ENCODE data around the gene MALT1.

Gene MALT1

GRCh38 chr18:58802959-58803358 is 131.7 kb downstream of the MALT1 start:
- no peak for DNase-seq (ENCODE audit: low read depth in 2 of 2, low spot score in 1 of 2)

- DNase-seq (ENCODE audit: low read depth in 2 of 2, low spot score in 1 of 2), result no peak
Observed at GRCh38 chr18:58803978-58804377, 132.7 kb downstream of the MALT1 start.
